IMR-90 (cell line): ENCODE measurements around the gene PCDHGC5. TPM values are rescaled to one million over a fixed set of nuclear protein-coding genes. Genes with fewer than 3 reads are reported as not detected.

ENCODE experiments used
- ATAC-seq: fragments of 200-7000 bp; cut with Tn5 transposase; 2 replicates; pipeline ENCODE4 v1.9.1; 2020; ENCODE audit warnings: low read depth, mild to moderate bottlenecking, moderate library complexity
- BruUV-seq: library from RNA; stranded (reverse); fragments of 400-500 nt; replicated peaks from 2 replicates; lab custom pipeline; 2021; lab: Mats Ljungman, UMichigan
- CTCF ChIA-PET: fragments of 300-600 bp; formaldehyde crosslinking; extraction: SDS; loops from one replicate; lab custom pipeline; 2021; ENCODE audit warnings: antibody characterized with exemption; lab: Yijun Ruan, JAX
- POLR2A ChIA-PET: fragments of 300-600 bp; sonication (Branson Sonifier 250); formaldehyde crosslinking; loops from one replicate; lab custom pipeline; 2022; ENCODE audit warnings: antibody characterized with exemption; ENCODE audit not compliant: unreplicated experiment; lab: Charles Lee
- DNase-seq: peaks from one replicate; pipeline ENCODE4 v3.0.0; 2013
- H2AFZ ChIP-seq: replicated peaks from 2 replicates; pipeline ENCODE3; 2013; ENCODE audit warnings: low read length, mild to moderate bottlenecking; ENCODE audit not compliant: poor library complexity
- H2AK5ac ChIP-seq: 2 replicates; pipeline ENCODE4 v1.6.1; 2013; ENCODE audit warnings: low read depth, low read length, inconsistent platforms
- H2AK9ac ChIP-seq: replicated peaks from 2 replicates; pipeline ENCODE3; 2013; ENCODE audit warnings: mild to moderate bottlenecking, low read depth, low read length, moderate library complexity; ENCODE audit not compliant: poor library complexity
- H2BK120ac ChIP-seq: 2 replicates; pipeline ENCODE4 v1.6.1; 2013; ENCODE audit warnings: low read depth, low read length, inconsistent platforms
- H2BK15ac ChIP-seq: 3 replicates; pipeline ENCODE4 v1.6.1; 2013; ENCODE audit warnings: low read depth, low read length, inconsistent platforms
- H2BK20ac ChIP-seq: 2 replicates; pipeline ENCODE4 v1.6.1; 2013; ENCODE audit warnings: low read depth, mild to moderate bottlenecking, inconsistent platforms, low read length, moderate library complexity
- H2BK5ac ChIP-seq: 2 replicates; pipeline ENCODE4 v1.6.1; 2013; ENCODE audit warnings: mild to moderate bottlenecking, low read depth, low read length, inconsistent platforms; ENCODE audit not compliant: poor library complexity, severe bottlenecking
- H3K14ac ChIP-seq: replicated peaks from 2 replicates; pipeline ENCODE4 v1.6.1; 2013; ENCODE audit warnings: low read depth, low read length, inconsistent platforms
- H3K18ac ChIP-seq: 2 replicates; pipeline ENCODE4 v1.6.1; 2013; ENCODE audit warnings: low read depth, low read length, control low read depth
- H3K23ac ChIP-seq: 2 replicates; pipeline ENCODE4 v1.6.1; 2013; ENCODE audit warnings: low read depth, low read length, inconsistent platforms
- H3K27ac ChIP-seq: 2 replicates; pipeline ENCODE4 v1.5.1; 2013; ENCODE audit warnings: mild to moderate bottlenecking, control low read depth, low read length; ENCODE audit not compliant: insufficient read depth
- H3K27me3 ChIP-seq: 2 replicates; pipeline ENCODE4 v1.6.1; 2013; ENCODE audit warnings: low read length; ENCODE audit not compliant: control insufficient read depth, insufficient read depth
- H3K36me3 ChIP-seq: 2 replicates; pipeline ENCODE4 v1.6.1; 2013; ENCODE audit warnings: low read length, mixed read lengths; ENCODE audit not compliant: control insufficient read depth, insufficient read depth
- H3K4ac ChIP-seq: 2 replicates; pipeline ENCODE4 v1.6.1; 2013; ENCODE audit warnings: low read depth, low read length, inconsistent platforms
- H3K4me1 ChIP-seq: 2 replicates; pipeline ENCODE4 v1.6.1; 2013; ENCODE audit warnings: low read length, mixed read lengths; ENCODE audit not compliant: control insufficient read depth, insufficient read depth
- H3K4me2 ChIP-seq: 2 replicates; pipeline ENCODE4 v1.6.1; 2013; ENCODE audit warnings: low read depth, mild to moderate bottlenecking, control low read depth, low read length, moderate library complexity
- H3K4me3 ChIP-seq: 2 replicates; pipeline ENCODE4 v1.5.1; 2013; ENCODE audit warnings: low read depth, mild to moderate bottlenecking, control low read depth, low read length, moderate library complexity; ENCODE audit not compliant: insufficient read depth
- H3K56ac ChIP-seq: 2 replicates; pipeline ENCODE4 v1.6.1; 2013; ENCODE audit warnings: low read length, inconsistent platforms; ENCODE audit not compliant: insufficient read depth; ENCODE audit errors: extremely low read depth
- H3K79me1 ChIP-seq, 2 experiments: 2 replicates each; pipeline ENCODE4 v1.6.1; 2013; ENCODE audit warnings: low read length in 2 of 2, inconsistent platforms in 1 of 2, low read depth in 1 of 2
- H3K9ac ChIP-seq: 2 replicates; pipeline ENCODE4 v1.6.1; 2013; ENCODE audit warnings: low read depth, low read length, control low read depth
- H3K9me1 ChIP-seq: 2 replicates; pipeline ENCODE4 v1.6.1; 2013; ENCODE audit warnings: low read length, inconsistent platforms; ENCODE audit not compliant: insufficient read depth
- H3K9me3 ChIP-seq: 2 replicates; pipeline ENCODE4 v1.6.1; 2013; ENCODE audit warnings: low read length; ENCODE audit not compliant: control insufficient read depth, insufficient read depth
- H4K20me1 ChIP-seq: 2 replicates; pipeline ENCODE4 v1.6.1; 2013; ENCODE audit warnings: low read length, inconsistent platforms; ENCODE audit not compliant: insufficient read depth
- H4K5ac ChIP-seq: 2 replicates; pipeline ENCODE4 v1.6.1; 2013; ENCODE audit warnings: mild to moderate bottlenecking, low read depth, low read length, control low read depth
- H4K8ac ChIP-seq, 2 experiments: 2 replicates each; pipeline ENCODE4 v1.6.1; 2013; ENCODE audit warnings: low read depth in 2 of 2, low read length in 2 of 2, control low read depth in 1 of 2, inconsistent platforms in 1 of 2
- H4K91ac ChIP-seq: 2 replicates; pipeline ENCODE4 v1.6.1; 2013; ENCODE audit warnings: low read depth, low read length, inconsistent platforms; ENCODE audit not compliant: insufficient read depth
- BHLHE40 ChIP-seq: fragments of 150-350 bp; IDR thresholded peaks from 2 replicates; pipeline ENCODE4 v1.6.1; 2016; ENCODE audit warnings: mild to moderate bottlenecking, low read depth, low read length
- CEBPB ChIP-seq: IDR thresholded peaks from 2 replicates; pipeline ENCODE4 v1.6.1; 2012; ENCODE audit warnings: low read depth, low read length, improper control_type of control experiment
- CHD1 ChIP-seq: IDR thresholded peaks from 2 replicates; pipeline ENCODE4 v1.6.1; 2012; ENCODE audit warnings: low read depth, low read length, improper control_type of control experiment
- FOS ChIP-seq: fragments of 150-350 bp; IDR thresholded peaks from 2 replicates; pipeline ENCODE4 v1.6.1; 2016; ENCODE audit warnings: low read depth, low read length
- MAZ ChIP-seq: IDR thresholded peaks from 2 replicates; pipeline ENCODE4 v1.6.1; 2012; ENCODE audit warnings: low read depth, mild to moderate bottlenecking, low read length, improper control_type of control experiment, moderate library complexity, borderline replicate concordance
- MXI1 ChIP-seq: IDR thresholded peaks from 2 replicates; pipeline ENCODE4 v1.6.1; 2012; ENCODE audit warnings: low read depth, mild to moderate bottlenecking, low read length, moderate library complexity, borderline replicate concordance
- NFE2L2 ChIP-seq: fragments of 150-350 bp; IDR thresholded peaks from 2 replicates; pipeline ENCODE4 v1.6.1; 2016; ENCODE audit warnings: low read depth, mild to moderate bottlenecking, low read length
- POLR2A ChIP-seq: IDR thresholded peaks from 2 replicates; pipeline ENCODE4 v1.6.1; 2012; ENCODE audit warnings: mild to moderate bottlenecking, low read depth, low read length
- RAD21 ChIP-seq: IDR thresholded peaks from 2 replicates; pipeline ENCODE4 v1.6.1; 2012; ENCODE audit warnings: low read length, improper control_type of control experiment
- RFX5 ChIP-seq: IDR thresholded peaks from 2 replicates; pipeline ENCODE4 v1.8.0; 2012; ENCODE audit warnings: low read depth, mild to moderate bottlenecking, low read length, moderate library complexity
- SMC3 ChIP-seq: fragments of 150-350 bp; IDR thresholded peaks from 2 replicates; pipeline ENCODE4 v1.6.1; 2016; ENCODE audit warnings: low read depth, mild to moderate bottlenecking, antibody characterized with exemption, low read length, moderate library complexity
- USF2 ChIP-seq: fragments of 150-350 bp; IDR thresholded peaks from 2 replicates; pipeline ENCODE4 v1.6.1; 2017; ENCODE audit warnings: mild to moderate bottlenecking, antibody characterized with exemption, low read length, low read depth
- WGBS, 2 experiments: methylation state at CpG; one replicate each; pipeline versions ENCODE4 v1.1.5 to v1.1.7; 2013; ENCODE audit warnings: missing lambda C conversion rate in 2 of 2; ENCODE audit not compliant: insufficient read length in 1 of 2; ENCODE audit errors: extremely low coverage in 2 of 2; 5-methylcytosine and 5-hydroxymethylcytosine counted together
- dilution Hi-C: fragments of 300-500 bp; cut with HindIII; formaldehyde crosslinking; loops from one replicate; pipeline ENCODE4 v1.14.3; 2018; ENCODE audit warnings: low sequenced_read_pairs; ENCODE audit not compliant: unreplicated experiment
- in situ Hi-C: fragments of 300-500 bp; cut with MboI; formaldehyde crosslinking; loops from 3 replicates; pipeline ENCODE4 v1.14.3; 2019; ENCODE audit warnings: low sequenced_read_pairs, inconsistent platforms, mixed read lengths
- intact Hi-C: fragments of 100-400 bp; cut with micrococcal nuclease; formaldehyde crosslinking; loops from 2 replicates; pipeline ENCODE4 v1.10.0; 2022
- polyA plus RNA-seq, 3 experiments: library from polyadenylated mRNA; depleted of rRNA; stranded (reverse); fragments of >200 nt; gene quantifications; 2 replicates each; pipeline ENCODE4 v1.2.3, GENCODE V29; 2012; ENCODE audit warnings: low replicate concordance in 1 of 3
- total RNA-seq: library from RNA; depleted of rRNA; stranded (reverse); fragments of >200 nt; gene quantifications from 2 replicates; pipeline ENCODE4 v1.2.3, GENCODE V29; 2012
- TF ChIP-seq, protein P1 (sequence below): conservative IDR thresholded peaks from 2 replicates; pipeline ENCODE4 v1.5.1; 2012; ENCODE audit warnings: mild to moderate bottlenecking, low read depth, low read length, improper control_type of control experiment

Gene PCDHGC5
- total and polyA plus RNA-seq, 2 of the 4 experiments (the other 2 are of a cell fraction): 2.9 to 3.8 TPM

GRCh38 chr5:141519605-141520565, 31.0 kb downstream of the PCDHGC5 start:
- H3K4me1 ChIP-seq: peaks cover 47% of the 10 kb centered on the region
- ATAC-seq: no peak
- CTCF ChIA-PET: interaction anchor here (1.3 to 1.8 kb wide), 2 partner anchors 44 to 102 kb away, joined by 3 to 9 read pairs; partner anchors contain the start of genes PCDHGB7 and PCDHGC3
- H3K4me3 ChIP-seq: no peak overlapping the region
- H3K27me3 ChIP-seq: no peaks in the 10 kb centered on the region
- H4K91ac ChIP-seq: no peak overlapping the region
- no TSS peak for BruUV-seq
- peak overlapping the region; percentile 5; the same call in 1 of the 2 replicates for H2BK20ac ChIP-seq
- H2AK9ac ChIP-seq: no peak overlapping the region
- no peak overlapping the region for H3K9ac ChIP-seq
- H3K27ac ChIP-seq: no peak overlapping the region
- H3K18ac ChIP-seq: no peak overlapping the region; the same call in 1 of the 2 replicates
- H2AK5ac ChIP-seq: peak overlapping the region; percentile 35; the same call in 1 of the 2 replicates
- 100% methylated on average over 1 of the region's 3 CpGs; no CpG with 5 or more reads in 1 of the 2 experiments for WGBS, 2 experiments
- H4K20me1 ChIP-seq: no peaks in the 10 kb centered on the region
- H3K56ac ChIP-seq: no peak overlapping the region
- dilution Hi-C loops (no loop called here), in situ Hi-C loops (loop anchor here (5.0 kb wide), 1 partner anchor 43 kb away; the partner anchor contains the start of gene PCDHGC3), intact Hi-C loops (no loop called here)
- H2AFZ ChIP-seq: no peak overlapping the region
- no peaks in the 10 kb centered on the region for H3K9me3 ChIP-seq
- POLR2A ChIA-PET: no interaction called here
- DNase-seq: peak; percentile 43
- no peak overlapping the region for H4K8ac ChIP-seq
- peak overlapping the region; percentile 53; the same call in 1 of the 3 replicates for H2BK15ac ChIP-seq
- H3K36me3 ChIP-seq: peaks cover 5% of the 10 kb centered on the region
- no peak overlapping the region for H2BK5ac ChIP-seq
- peak overlapping the region; percentile 82; the same call in 1 of the 2 replicates for H2BK120ac ChIP-seq
- no peak overlapping the region; the same call in 1 of the 2 replicates for H3K14ac ChIP-seq
- H3K4me2 ChIP-seq: no peak overlapping the region
- H3K4ac ChIP-seq: peak overlapping the region; percentile 35
- peaks cover 6 to 54% of the 10 kb centered on the region in 2 experiments; a peak in 3 of 4 replicates for H3K79me1 ChIP-seq
- no peak overlapping the region for H3K23ac ChIP-seq
- H3K9me1 ChIP-seq: peaks cover 31% of the 10 kb centered on the region
- H4K5ac ChIP-seq: no peak overlapping the region
- TF ChIP-seq CHD1 (no peak), USF2 (no peak), POLR2A (no peak), FOS (no peak), RAD21 (no peak), CEBPB (no peak), NFE2L2 (no peak), RFX5 (no peak), MXI1 (no peak), SMC3 (no peak), BHLHE40 (no peak), MAZ (no peak)
- TF ChIP-seq, protein P1, sequence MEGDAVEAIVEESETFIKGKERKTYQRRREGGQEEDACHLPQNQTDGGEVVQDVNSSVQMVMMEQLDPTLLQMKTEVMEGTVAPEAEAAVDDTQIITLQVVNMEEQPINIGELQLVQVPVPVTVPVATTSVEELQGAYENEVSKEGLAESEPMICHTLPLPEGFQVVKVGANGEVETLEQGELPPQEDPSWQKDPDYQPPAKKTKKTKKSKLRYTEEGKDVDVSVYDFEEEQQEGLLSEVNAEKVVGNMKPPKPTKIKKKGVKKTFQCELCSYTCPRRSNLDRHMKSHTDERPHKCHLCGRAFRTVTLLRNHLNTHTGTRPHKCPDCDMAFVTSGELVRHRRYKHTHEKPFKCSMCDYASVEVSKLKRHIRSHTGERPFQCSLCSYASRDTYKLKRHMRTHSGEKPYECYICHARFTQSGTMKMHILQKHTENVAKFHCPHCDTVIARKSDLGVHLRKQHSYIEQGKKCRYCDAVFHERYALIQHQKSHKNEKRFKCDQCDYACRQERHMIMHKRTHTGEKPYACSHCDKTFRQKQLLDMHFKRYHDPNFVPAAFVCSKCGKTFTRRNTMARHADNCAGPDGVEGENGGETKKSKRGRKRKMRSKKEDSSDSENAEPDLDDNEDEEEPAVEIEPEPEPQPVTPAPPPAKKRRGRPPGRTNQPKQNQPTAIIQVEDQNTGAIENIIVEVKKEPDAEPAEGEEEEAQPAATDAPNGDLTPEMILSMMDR: no peak
